Kidney epithelial cell (primary cell): ENCODE data around the gene PDE6G. TPM values are rescaled to one million over a fixed set of nuclear protein-coding genes. Genes with fewer than 3 reads are reported as not detected.

Source experiments
- DNase-seq: peaks from one replicate; pipeline ENCODE4 v3.0.0-alpha.2; 2010; ENCODE audit warnings: low read depth
- H3K27me3 ChIP-seq: 2 replicates; pipeline ENCODE4 v1.6.0; 2011; ENCODE audit warnings: low read length; ENCODE audit not compliant: control insufficient read depth, insufficient read depth
- H3K36me3 ChIP-seq: 2 replicates; pipeline ENCODE4 v1.5.1; 2011; ENCODE audit warnings: low read length; ENCODE audit not compliant: control insufficient read depth, insufficient read depth
- H3K4me3 ChIP-seq: 2 replicates; pipeline ENCODE4 v1.5.1; 2011; ENCODE audit warnings: low read depth, mild to moderate bottlenecking, control low read depth, low read length
- CTCF ChIP-seq: IDR thresholded peaks from 2 replicates; pipeline ENCODE4 v1.5.1; 2011; ENCODE audit warnings: mild to moderate bottlenecking, moderate library complexity, low read length, control low read depth, inconsistent platforms; ENCODE audit not compliant: insufficient read depth, poor library complexity, severe bottlenecking
- total RNA-seq: library from RNA; depleted of rRNA; stranded (reverse); fragments of >200 nt; gene quantifications from 2 replicates; pipeline ENCODE4 v1.2.3, GENCODE V29; 2015

PDE6G gene
- total RNA-seq, 1 donor from 2014 or later: 2.2 TPM

GRCh38 chr17:81612172-81612970, 44.0 kb downstream of the PDE6G start:
- DNase-seq: no peak
- H3K4me3 ChIP-seq: no peak overlapping the region
- H3K27me3 ChIP-seq: no peaks in the 10 kb centered on the region
- peaks cover 3% of the 10 kb centered on the region for H3K36me3 ChIP-seq
- no peak for TF ChIP-seq CTCF

GRCh38 chr17:81609541-81610311, 46.6 kb downstream of the PDE6G start:
- DNase-seq: no peak
- TF ChIP-seq CTCF: no peak
- Histone ChIP-seq H3K36me3 (peaks cover 3% of the 10 kb centered on the region), H3K27me3 (no peaks in the 10 kb centered on the region), H3K4me3 (no peak overlapping the region)

GRCh38 chr17:81608605-81609004, 47.7 kb downstream of the PDE6G start:
- TF ChIP-seq CTCF: no peak
- no peaks in the 10 kb centered on the region for H3K27me3 ChIP-seq
- H3K4me3 ChIP-seq: no peak overlapping the region
- H3K36me3 ChIP-seq: peaks cover 6% of the 10 kb centered on the region
- no peak for DNase-seq

GRCh38 chr17:81608082-81608481, 48.3 kb downstream of the PDE6G start:
- TF ChIP-seq CTCF: no peak
- no peak for DNase-seq
- Histone ChIP-seq H3K27me3 (no peaks in the 10 kb centered on the region), H3K4me3 (no peak overlapping the region), H3K36me3 (peaks cover 6% of the 10 kb centered on the region)

GRCh38 chr17:81607431-81607830, 48.9 kb downstream of the PDE6G start:
- DNase-seq: no peak
- Histone ChIP-seq H3K27me3 (no peaks in the 10 kb centered on the region), H3K4me3 (no peak overlapping the region), H3K36me3 (peaks cover 3% of the 10 kb centered on the region)
- no peak for TF ChIP-seq CTCF
